CD4-positive, alpha-beta T cell treated with Interleukin-17A for 4 hours (primary cell): Measurements from ENCODE around the gene FGG.

ENCODE experiments used
- DNase-seq: peaks from one replicate; pipeline ENCODE4 v3.0.0-alpha.2; 2020; ENCODE audit warnings: mixed read lengths

FGG gene

GRCh38 chr4:154612472-154613414 lies at the start of gene FGG:
Gene FGG, minus strand, starts transcription at chr4:154612656. Its CDS starts 47 bp downstream, at chr4:154612609.
- no peak for DNase-seq

GRCh38 chr4:154660052-154660451 lies 47.6 kb upstream of the FGG start:
- no peak for DNase-seq

- no peak for DNase-seq
These were observed 46.4 kb upstream of the FGG start for GRCh38 chr4:154658680-154659405.

GRCh38 chr4:154643493-154643892 lies 31.0 kb upstream of the FGG start:
- no peak for DNase-seq

- DNase-seq = no peak
These were observed 30.0 kb upstream of the FGG start for GRCh38 chr4:154642373-154643009.

GRCh38 chr4:154640999-154641398 lies 28.5 kb upstream of the FGG start:
- DNase-seq = no peak

GRCh38 chr4:154634058-154634457 lies 21.6 kb upstream of the FGG start:
- no peak for DNase-seq

- DNase-seq = no peak
These were observed 19.4 kb upstream of the FGG start for GRCh38 chr4:154631828-154632227.

GRCh38 chr4:154630324-154630723 lies 17.9 kb upstream of the FGG start:
- no peak for DNase-seq

- DNase-seq = peak; percentile 49
These were observed 14.5 kb upstream of the FGG start for GRCh38 chr4:154626793-154627484.

- DNase-seq = no peak
These were observed 13.5 kb upstream of the FGG start for GRCh38 chr4:154625971-154626370.

- no peak for DNase-seq
These were observed 11.5 kb upstream of the FGG start for GRCh38 chr4:154623995-154624394.

GRCh38 chr4:154623436-154623835 lies 11.0 kb upstream of the FGG start:
- DNase-seq = no peak

GRCh38 chr4:154622598-154622997 lies 10.1 kb upstream of the FGG start:
- peak; percentile 6 for DNase-seq

- no peak for DNase-seq
These were observed 7.7 kb upstream of the FGG start for GRCh38 chr4:154620111-154620510.

GRCh38 chr4:154618708-154619315 lies 6.4 kb upstream of the FGG start:
- peak; percentile 52 for DNase-seq

- no peak for DNase-seq
These were observed 5.4 kb upstream of the FGG start for GRCh38 chr4:154617820-154618317.

- no peak for DNase-seq
These were observed 4.3 kb upstream of the FGG start for GRCh38 chr4:154616731-154617130.

GRCh38 chr4:154616287-154616686 lies 3.8 kb upstream of the FGG start:
- no peak for DNase-seq

- no peak for DNase-seq
These were observed 2.8 kb upstream of the FGG start for GRCh38 chr4:154615211-154615610.

- no peak for DNase-seq
These were observed 1.9 kb upstream of the FGG start for GRCh38 chr4:154614306-154614705.

GRCh38 chr4:154611833-154612232 lies 623 bp downstream of the FGG start:
- no peak for DNase-seq
